RKO (cell line): Measurements from ENCODE around the gene GDPD4.

Experiments
- DNase-seq: peaks from one replicate; pipeline ENCODE4 v3.0.0-alpha.2; 2016; ENCODE audit warnings: low spot score

GDPD4 gene

DNA sequence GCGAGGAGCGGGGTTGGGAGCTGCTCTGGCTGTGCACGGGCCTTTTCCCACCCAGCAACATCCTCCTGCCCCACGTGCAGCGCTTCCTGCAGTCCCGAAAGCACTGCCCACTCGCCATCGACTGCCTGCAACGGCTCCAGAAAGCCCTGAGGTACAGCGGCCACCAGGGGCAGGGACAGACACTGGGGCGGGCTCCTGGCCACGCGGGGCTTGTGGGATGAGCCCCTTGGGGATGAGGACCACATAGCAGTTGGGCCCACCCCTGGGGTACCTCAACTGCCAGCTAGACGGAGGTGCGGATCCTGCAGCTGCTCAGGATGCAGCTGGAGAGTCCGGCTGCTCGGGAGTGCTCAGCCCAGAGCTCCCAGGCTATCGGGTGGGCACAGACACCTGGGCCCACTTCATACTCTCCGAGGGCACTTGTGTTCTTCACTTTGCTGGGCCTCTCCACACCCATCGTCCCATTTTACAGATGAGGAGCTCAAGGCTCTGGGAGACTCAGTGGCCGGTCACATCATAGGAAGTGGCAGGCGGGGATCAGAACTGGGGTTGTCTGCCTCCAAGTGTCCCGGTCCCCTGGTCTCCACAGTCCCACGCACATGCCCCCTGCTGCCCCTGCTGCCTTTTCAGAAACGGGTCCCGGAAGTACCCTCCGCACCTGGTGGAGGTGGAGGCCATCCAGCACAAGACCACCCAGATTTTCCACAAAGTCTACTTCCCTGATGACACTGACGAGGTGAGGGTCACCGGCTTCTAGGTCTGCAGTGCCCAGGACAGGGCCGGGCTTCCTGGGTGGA, 95.8 kb downstream of the GDPD4 start:
- no peak for DNase-seq

DNA sequence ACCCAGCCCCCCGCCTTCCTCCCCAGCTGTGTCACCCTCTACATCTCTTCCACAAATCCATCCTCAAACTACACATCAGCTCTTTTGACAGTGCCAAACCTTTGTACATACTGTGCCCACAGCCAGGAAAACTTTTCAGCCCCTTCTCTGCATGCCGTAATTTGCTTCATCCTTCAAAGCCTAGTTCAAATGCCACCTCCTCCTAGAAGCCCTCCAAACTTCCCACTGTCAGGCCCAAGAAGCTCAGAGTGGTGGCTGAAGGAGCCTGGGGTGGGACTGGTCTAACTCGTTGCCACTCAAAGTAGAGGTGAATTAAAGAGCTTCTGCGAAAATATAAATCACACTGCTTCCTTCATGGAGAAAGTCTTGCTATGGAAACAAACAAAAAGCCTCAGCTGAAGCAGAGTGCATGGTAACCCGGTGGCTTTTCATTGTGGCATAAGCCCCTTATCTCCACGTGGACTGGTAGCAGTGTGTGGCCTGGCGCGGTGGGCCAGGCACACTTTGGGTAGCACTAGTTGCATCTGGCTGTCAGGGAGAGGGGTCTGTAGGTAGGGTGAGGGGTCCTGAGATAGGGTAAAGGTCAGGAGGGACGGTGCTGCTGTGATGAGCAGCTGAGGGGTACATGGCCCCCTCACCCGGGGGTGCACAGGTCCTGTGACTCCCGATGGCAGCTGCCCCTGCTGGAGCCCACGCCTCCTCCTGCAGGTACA, 96.6 kb downstream of the GDPD4 start:
- DNase-seq, result no peak

DNA sequence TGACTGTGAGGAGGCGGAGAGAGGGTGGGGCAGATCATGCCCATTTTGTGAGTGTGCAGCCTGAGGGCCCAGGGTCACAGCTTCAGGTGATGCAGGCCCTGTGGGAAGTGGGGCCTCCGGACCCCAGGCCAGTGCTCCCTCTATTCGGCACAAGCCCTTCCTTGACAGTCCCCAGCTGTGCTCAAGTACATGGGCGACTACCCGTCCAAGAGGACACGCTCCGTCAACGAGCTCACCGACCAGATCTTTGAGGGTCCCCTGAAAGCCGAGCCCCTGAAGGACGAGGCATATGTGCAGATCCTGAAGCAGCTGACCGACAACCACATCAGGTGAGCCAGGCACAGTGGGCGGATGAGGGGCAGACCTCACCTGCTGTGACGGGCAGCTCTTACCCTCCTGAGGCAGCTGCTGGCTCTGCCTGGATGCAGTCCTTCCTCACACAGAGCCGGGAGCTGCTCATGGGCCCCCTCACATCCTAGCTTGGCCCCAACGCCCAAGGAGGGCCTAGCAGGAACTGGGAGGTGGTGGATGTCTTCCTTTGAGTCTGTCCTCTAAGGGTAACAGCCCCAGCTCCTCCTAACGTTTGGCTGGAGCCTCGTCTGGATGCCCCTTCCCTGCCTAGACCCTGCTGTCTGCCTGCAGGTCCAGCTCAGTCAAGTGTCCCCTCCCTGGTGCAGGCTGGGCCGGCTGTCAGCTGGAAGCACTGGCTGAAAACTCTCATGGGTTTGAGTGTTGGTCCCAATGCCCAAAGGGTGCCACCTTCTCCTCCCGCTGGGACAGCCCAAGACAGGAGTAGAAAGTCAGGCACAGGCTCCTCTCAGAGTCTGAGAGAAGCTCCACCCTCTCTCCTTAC, 97.4 kb downstream of the GDPD4 start:
- no peak for DNase-seq

DNA sequence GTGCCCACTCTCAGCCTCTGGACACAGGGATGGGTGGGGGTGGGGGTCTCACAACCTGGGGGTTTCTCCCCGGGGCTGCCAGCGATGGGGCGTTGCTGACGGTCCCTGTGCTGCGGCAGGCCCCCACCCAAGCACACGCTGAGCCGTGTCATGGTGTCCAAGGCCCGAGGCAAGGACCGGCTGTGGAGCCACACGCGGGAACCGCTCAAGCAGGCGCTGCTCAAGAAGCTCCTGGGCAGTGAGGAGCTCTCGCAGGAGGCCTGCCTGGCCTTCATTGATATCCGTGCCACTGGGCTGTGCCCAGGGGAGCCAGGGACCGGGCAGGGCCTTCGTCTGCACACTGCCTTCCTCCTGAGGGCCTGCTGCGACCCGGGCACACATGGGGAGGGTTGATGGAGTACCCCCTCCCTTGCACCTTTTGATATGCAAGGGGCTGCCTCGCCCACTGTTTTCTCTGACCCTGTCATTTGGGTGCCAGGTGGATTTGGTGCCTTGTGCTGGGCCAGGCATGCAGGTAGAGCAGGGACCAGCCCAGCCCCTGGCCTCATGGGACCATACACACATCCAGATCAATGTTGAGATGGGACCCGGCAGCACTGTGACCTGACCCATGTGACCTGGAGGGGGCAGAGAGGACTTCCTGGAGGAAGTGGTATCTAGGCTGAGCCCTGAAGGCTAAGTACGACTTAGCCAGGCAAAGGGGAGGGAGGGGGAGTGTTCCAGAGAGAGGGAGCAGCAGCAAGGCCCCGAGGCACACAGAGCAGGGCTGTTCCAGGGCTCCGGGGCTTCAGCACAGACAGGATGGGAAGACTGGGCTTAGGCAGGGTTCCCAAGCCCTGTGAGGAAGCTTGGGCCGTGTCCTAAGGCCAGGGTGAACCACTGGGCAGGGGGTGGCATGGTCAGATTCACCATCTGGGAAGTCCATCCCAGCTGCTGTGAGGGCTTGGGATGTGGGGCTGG, 98.3 kb downstream of the GDPD4 start:
- DNase-seq, result no peak

DNA sequence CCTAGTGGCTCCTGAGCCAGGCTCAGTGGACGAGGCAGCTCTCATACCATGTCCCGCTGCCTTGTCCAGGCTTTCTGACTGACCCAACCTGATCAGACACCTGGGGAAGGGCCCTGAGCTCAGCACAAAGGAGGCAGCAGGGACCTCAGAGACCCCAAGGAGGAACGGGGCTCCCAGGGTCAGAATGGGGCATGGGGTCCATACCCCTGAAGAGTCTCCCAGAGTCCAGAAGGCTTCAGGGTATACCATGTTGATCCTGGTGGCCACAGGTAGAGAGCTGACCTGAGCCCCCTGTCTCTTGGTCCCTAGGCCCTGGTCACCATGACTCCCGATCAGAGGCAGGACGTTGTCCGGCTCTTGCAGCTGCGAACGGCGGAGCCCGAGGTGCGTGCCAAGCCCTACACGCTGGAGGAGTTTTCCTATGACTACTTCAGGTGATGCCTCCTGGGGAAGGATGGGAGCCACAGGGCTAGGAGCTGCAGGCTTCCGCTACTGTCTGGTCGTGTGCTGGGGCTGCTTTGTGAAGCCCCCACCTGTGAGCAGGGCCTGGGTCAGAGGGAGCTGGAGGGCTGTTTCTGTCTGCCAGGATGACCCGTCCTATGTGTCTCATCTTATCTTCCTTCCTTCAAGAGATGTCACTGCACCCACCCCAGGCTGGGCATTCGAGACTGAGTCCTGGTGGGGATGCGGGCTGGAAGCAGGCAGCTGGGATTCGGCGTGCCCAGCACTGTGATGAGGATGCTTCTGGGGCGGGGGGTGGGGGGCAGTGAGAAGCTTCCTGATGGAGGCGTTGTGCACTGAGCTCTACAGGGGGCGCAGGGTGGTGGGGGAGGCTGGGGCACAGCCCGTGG, 99.3 kb downstream of the GDPD4 start:
- no peak for DNase-seq

DNA sequence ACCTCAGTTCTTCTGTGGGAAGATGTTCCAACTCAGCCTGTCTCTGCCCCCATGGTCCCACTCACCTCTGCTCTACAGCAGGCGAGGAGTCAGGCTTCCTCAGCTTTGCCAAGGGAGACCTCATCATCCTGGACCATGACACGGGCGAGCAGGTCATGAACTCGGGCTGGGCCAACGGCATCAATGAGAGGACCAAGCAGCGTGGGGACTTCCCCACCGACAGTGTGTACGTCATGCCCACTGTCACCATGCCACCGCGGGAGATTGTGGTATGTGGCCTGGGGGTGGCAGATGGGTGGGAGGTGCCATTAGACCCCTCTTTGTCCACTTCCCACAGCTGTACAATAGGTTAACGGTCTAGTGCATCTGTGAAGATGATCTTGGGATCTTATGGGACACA, 100.1 kb downstream of the GDPD4 start:
- no peak for DNase-seq

DNA sequence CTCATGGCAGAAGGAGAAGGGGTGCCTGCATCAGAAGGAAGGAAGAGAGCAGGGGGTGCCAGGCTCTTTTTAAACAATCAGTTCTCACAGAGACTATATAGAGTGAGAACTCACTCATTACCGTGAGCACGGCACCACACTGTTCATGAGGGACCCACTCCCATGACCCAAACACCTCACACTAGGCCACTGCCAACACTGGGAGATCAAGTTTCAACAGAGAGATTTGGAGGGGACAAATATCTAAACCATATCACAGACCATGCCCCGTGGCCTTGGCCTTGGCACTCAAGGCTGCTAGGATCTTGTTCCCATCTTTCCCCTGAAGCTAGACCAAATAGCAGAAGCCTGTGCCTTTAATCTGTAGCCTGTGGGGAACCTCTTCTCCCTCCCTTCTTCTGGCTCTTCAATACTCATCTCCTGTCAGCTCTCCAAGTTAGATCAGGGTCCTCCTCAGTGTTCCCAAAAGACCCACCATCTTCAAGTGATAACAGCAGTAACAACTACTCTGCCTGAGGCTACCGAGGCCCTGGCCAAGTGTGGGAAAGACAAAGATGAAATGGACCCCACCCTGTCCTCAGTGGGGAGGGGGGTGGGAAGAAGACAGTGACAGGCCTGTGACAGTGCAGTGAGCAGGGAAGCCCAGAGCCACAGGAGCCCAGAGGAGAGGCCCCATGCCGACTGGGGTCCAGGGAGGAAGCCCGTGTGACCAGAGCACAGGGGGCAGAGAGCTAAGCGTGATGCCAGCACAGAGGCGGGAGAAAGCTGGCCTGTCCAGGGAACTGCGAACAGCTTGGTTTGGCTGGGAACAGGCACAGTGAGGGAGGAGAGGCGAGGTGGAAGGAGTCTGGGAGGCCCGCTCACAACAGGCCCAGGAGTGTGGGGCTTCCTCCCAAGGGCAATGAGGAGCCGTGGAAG, 100.9 kb downstream of the GDPD4 start:
- no peak for DNase-seq

DNA sequence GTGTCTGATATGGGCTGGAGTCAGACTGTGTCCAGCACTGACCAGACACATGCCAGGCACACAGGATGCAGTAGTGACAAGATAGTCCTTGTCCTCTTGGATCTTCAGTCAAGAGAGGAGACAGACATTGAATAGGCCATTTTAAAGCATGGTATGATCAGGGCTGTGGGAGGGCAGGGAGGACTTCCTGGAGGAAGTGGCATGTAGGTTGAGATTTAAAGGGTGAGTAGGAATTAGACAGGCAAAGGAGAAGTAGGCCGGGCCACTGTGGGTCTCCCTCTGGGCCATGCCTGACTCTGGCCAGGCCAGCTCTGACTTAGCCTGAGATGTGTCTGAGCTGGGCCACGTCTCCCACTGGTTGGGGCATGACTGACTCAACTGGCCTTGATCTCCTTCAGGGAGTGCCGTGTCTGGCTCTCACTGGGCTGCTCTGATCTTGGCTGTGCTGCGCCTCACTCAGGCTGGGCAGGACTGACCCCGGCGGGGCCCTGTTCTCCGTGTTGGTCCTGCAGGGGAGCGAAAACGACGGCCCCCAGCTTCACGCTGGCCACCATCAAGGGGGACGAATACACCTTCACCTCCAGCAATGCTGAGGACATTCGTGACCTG, 102.2 kb downstream of the GDPD4 start:
- no peak for DNase-seq

DNA sequence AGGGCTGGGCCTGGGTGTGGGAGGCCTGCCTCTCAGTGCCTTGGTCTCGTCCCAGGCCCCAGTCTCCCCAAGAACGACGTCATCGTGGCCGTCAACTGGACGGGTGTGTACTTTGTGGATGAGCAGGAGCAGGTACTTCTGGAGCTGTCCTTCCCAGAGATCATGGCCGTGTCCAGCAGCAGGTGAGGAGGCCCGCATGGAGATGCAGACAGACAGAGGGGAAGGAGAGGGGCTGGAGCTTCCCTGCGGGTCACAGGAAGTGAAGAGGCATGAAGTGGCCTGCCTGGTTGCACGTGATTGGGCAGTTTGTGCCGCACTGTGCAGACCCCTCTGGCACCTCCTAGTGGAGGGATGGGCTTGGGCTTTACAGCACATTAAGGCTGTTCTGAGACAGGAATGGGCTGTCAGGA, 103.0 kb downstream of the GDPD4 start:
- DNase-seq, result peak; percentile 41

DNA sequence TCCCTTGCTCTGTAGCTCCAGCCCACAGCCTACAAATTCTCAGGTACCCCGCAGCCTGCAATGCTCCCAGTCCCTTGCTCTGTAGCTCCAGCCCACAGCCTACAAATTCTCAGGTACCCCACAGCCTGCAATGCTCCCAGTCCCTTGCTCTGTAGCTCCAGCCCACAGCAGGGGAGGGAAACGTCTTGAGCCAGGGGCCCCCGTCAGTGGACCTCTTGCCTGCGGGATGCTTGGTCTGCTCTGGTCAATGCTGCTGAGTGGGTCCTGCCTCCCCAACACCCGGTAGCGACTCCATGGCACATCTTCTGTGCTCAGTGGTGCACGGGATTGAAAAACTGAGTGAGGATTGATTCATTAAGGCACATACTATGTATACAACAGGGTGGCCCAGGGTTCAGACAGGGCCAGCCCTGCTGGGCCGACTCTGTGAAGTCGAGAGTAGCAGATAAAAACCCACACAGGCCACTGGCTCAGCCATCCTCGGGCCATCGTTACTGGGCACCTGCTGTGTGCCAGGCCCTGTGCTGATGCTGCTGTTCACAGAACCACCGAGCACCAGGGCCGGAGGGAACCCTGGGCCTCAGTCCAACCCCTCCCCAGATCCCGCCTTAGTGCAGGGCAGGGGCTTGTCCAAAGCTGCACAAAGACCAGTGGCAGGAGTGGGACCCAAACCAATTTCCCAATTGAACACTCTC, 103.7 kb downstream of the GDPD4 start:
- no peak for DNase-seq

DNA sequence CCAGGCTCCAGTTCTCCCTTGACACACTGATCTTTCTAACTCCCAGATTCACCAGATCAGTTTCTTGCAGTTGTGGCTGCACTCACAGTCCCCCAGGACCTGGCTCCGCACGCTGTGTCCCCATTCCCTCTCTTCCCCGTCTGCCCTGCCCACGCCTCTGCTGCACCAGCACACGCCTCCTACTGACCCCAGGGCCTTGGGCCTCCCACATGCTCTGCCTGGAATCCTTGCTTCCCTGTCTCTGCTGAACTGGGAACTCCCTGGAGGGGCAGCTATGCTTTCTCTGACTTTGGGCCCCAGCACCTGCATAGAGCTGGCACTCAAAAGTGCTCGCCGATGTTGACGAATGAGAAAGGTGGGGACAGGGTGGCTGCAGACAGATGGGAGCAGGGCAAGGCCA, 104.5 kb downstream of the GDPD4 start:
- no peak for DNase-seq

DNA sequence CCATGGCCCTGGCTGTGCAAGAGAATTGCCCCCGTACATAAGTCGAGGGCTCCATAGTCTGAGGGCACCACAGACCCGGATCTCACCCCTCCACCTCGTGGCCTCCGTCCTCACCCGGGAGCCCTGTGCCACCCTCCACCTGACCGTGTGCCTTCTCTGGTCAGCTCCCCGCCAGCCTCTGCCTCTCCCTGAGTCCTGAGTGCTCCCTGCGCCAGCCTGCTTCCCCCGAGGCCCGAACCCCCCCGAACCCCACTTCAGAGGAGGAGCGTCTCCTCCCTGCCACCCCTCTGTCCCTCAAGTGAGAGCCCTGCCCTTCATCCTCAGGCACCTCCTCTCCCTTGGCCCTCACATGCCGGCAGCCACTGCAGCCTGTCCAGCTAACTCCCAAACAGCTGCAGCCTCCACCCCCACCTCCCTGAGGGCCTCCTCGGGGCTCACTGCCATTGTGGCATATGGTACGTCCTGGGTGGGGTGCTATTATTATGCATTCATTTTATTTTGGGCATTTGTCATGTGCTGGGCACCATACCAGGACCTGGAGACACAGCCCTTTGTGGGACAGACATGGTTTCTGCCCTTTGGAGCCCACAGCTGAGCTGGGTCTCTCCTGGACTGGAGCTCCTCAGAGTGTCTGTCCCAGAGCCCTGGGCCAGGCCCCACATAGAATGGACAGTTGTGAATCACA, 106.3 kb downstream of the GDPD4 start:
- DNase-seq, result no peak

DNA sequence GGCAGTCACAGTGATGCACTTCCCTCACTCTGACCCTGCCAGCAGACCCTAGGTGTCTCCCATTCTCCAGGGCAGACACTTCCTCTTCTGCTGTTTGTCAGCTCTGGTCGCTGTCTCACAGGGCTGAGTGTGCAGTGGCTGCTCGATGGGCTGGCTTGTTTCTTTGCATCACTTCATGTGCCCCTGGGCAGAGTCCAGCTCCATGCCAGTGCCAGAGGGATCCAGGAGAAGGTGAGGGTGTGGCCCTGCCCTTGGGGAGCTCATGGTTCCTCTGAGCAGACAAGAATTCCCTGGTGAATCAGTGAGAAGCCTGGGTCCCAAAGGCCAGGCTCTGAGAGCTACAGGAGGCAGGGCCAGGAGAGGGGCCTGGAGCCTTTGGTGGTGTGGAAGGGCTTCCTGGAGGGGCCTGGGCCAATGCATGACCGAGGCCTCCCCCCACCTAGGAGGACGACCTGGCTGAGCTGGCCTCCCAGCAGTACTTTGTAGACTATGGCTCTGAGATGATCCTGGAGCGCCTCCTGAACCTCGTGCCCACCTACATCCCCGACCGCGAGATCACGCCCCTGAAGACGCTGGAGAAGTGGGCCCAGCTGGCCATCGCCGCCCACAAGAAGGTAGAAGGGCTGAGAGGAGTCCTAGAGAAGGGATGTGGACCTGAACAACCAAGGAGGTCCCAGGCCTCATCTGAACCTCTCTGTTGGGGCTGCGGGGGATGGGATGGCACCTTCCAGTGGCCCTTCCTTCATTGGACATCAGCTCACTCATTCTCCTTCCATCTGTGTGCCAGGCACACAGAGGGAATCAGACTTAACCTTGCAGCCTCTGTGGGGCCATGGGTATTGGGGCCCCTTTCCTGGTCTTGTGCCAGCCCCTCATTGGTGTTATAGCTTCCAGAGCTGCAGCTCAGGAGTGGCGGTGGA, 107.3 kb downstream of the GDPD4 start:
- DNase-seq, result no peak

DNA sequence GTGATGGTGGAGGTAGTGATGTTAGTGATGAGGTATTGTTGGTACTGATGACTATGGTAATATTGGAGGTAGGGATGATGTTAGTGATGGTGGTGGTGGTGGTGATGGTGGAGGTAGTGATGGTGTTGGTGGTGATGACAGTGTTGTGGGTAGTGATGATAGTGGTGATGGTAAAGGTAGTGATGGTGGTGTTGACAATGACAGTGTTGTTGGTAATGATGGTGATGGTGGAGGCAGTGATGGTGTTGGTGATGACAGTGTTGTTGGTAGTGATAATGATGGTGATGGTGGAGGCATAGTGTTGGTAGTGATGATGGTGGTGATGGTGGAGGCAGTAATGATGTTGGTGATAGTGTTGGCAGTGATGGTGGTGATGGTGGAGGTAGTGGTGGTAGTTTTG, 108.3 kb downstream of the GDPD4 start:
- no peak for DNase-seq

DNA sequence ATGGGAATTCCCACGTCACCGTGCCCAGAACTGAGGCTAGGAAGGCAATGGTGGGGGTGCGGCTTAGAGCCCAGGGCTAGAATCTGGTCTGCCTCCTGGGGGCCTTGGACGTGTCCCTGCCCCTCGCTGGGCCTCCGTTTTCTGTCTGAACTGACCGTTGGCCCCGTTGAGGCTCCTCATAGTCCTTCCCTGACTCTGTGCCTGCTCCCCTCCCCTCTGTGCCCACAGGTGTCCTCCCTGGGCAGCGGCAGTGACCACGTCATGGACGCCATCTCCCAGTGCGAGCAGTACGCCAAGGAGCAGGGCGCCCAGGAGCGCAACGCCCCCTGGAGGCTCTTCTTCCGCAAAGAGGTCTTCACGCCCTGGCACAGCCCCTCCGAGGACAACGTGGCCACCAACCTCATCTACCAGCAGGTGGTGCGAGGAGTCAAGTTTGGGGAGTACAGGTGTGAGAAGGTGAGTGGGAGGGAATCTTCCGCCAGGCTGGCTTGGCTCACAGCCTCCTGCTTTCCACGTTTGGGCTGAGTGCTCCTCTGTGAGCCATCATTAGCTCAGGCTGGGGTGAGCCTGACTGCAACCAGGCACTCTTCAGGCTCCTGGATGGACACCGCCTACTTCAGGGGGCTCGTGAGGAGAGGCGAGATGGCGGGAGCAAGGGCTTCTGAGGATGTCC, 109.5 kb downstream of the GDPD4 start:
- peak; percentile 61 for DNase-seq

DNA sequence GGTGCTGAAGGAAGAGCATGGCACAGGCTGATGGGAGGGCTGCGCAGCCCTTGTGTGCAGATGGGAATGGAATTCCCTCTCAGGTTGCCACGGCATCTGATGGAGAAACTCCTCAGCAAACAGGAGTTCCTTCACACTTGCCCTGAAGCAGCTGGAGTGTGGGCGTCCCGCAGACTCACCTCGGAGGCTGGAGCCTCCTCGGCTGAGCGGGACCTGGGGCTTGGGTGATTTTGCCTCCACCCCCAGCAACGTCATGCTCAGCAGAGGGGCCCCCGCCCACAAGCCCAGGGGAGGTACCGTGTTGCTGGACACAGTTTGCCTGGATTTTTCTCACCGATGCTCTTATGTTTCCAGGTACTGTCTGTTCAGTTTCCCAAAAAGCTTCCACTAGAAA, 110.1 kb downstream of the GDPD4 start:
- DNase-seq, result no peak
